ENCODE data around the gene MBNL3.

- no peak for TF ChIP-seq CTCF (IDR thresholded peaks at IDR 0.05)
- no peak for TF ChIP-seq EP300 (IDR thresholded peaks at IDR 0.05)
Measured at GRCh38 chrX:132395026-132395425, 93.8 kb downstream of the MBNL3 start.
